Activated naive CD4-positive, alpha-beta T cell treated with anti-CD3 and anti-CD28 coated beads for 36 hours (primary cell): ENCODE data around the gene SKI. TPM values are rescaled to one million over a fixed set of nuclear protein-coding genes. Genes with fewer than 3 reads are reported as not detected.
A peak's percentile ranks its signal among the peaks of the same experiment; 100 is the strongest.
"Not testable (repeated sequence)": the region's sequence is repeated elsewhere in the genome, so short reads cannot be mapped to it uniquely, and the experiment has no call there.

Source experiments
- CTCF ChIA-PET: fragments of 350-600 bp; sonication (Branson Sonifier 250); formaldehyde crosslinking; loops from one replicate; lab custom pipeline; 2021; ENCODE audit warnings: antibody characterized with exemption; lab: Charles Lee
- DNase-seq: peaks from one replicate; pipeline ENCODE4 v3.0.0-alpha.2; 2020
- H3K27ac Mint-ChIP-seq: one replicate; pipeline ENCODE4 v1.8.0; 2021; ENCODE audit warnings: mild to moderate bottlenecking, mixed read lengths
- H3K27me3 Mint-ChIP-seq: one replicate; pipeline ENCODE4 v1.8.0; 2021; ENCODE audit warnings: low read depth, mixed read lengths
- H3K36me3 Mint-ChIP-seq: one replicate; pipeline ENCODE4 v1.8.0; 2021; ENCODE audit warnings: low read depth, mixed read lengths
- H3K4me1 Mint-ChIP-seq: one replicate; pipeline ENCODE4 v1.8.0; 2021; ENCODE audit warnings: low read depth, mixed read lengths
- H3K4me3 Mint-ChIP-seq: one replicate; pipeline ENCODE4 v1.8.0; 2021; ENCODE audit warnings: mild to moderate bottlenecking, moderate library complexity, mixed read lengths
- H3K9me3 Mint-ChIP-seq: one replicate; pipeline ENCODE4 v1.8.0; 2021; ENCODE audit warnings: mixed read lengths
- intact Hi-C: fragments of 100-400 bp; cut with micrococcal nuclease; formaldehyde crosslinking; loops from one replicate; pipeline ENCODE4 v1.15.1; 2023
- total RNA-seq, 2 experiments: library from RNA; stranded (reverse); gene quantifications; one replicate each; pipeline ENCODE4 v1.2.3, GENCODE V29; 2021

Gene SKI
- total RNA-seq, 2 experiments from 2014 or later: 25.5 to 26.3 TPM

- intact Hi-C loops: loop anchor here (2.0 kb wide), 1 partner anchor 14 kb away; no protein-coding TSS in a partner anchor
- H3K4me1 Mint-ChIP-seq: peaks cover 86% of the 10 kb centered on the region
- H3K4me3 Mint-ChIP-seq, CTCF ChIA-PET, H3K27me3 Mint-ChIP-seq, H3K27ac Mint-ChIP-seq, DNase-seq, H3K9me3 Mint-ChIP-seq, H3K36me3 Mint-ChIP-seq: not testable (repeated sequence)
Measured at GRCh38 chr1:2247045-2247394, 18.9 kb downstream of the SKI start.

- intact Hi-C loops: loop anchor here (2.0 kb wide), 1 partner anchor 15 kb away; no protein-coding TSS in a partner anchor
- Mint-ChIP-seq H3K4me1 (peaks cover 86% of the 10 kb centered on the region), H3K9me3 (no peaks in the 10 kb centered on the region), H3K27ac (no peak overlapping the region), H3K36me3 (peaks cover 14% of the 10 kb centered on the region), H3K27me3 (no peaks in the 10 kb centered on the region), H3K4me3 (no peak overlapping the region)
- CTCF ChIA-PET: no interaction called here
- no peak for DNase-seq
Measured at GRCh38 chr1:2247760-2248126, 19.6 kb downstream of the SKI start.

GRCh38 chr1:2248127-2248826, 20.2 kb downstream of the SKI start:
- Mint-ChIP-seq H3K4me3 (no peak overlapping the region), H3K27ac (peak overlapping the region; percentile 25), H3K9me3 (no peaks in the 10 kb centered on the region), H3K27me3 (no peaks in the 10 kb centered on the region), H3K36me3 (peaks cover 18% of the 10 kb centered on the region), H3K4me1 (peaks cover 83% of the 10 kb centered on the region)
- CTCF ChIA-PET: no interaction called here
- no peak for DNase-seq
- intact Hi-C loops: no loop called here

- Mint-ChIP-seq H3K4me1 (peaks cover 84% of the 10 kb centered on the region), H3K27ac (peak overlapping the region; percentile 25), H3K27me3 (no peaks in the 10 kb centered on the region), H3K9me3 (no peaks in the 10 kb centered on the region), H3K4me3 (no peak overlapping the region), H3K36me3 (peaks cover 18% of the 10 kb centered on the region)
- CTCF ChIA-PET: no interaction called here
- intact Hi-C loops: no loop called here
- DNase-seq: no peak
Measured at GRCh38 chr1:2248854-2249558, 20.9 kb downstream of the SKI start.

GRCh38 chr1:2249559-2249906, 21.4 kb downstream of the SKI start:
- Mint-ChIP-seq H3K4me1 (peaks cover 85% of the 10 kb centered on the region), H3K36me3 (peaks cover 22% of the 10 kb centered on the region), H3K9me3 (peaks cover 3% of the 10 kb centered on the region), H3K27ac (no peak overlapping the region), H3K27me3 (no peaks in the 10 kb centered on the region), H3K4me3 (no peak overlapping the region)
- intact Hi-C loops: no loop called here
- CTCF ChIA-PET: no interaction called here
- DNase-seq: no peak

- no peak for DNase-seq
- CTCF ChIA-PET: no interaction called here
- peaks cover 5% of the 10 kb centered on the region for H3K9me3 Mint-ChIP-seq
- H3K27ac Mint-ChIP-seq: peak overlapping the region; percentile 83
- peaks cover 25% of the 10 kb centered on the region for H3K36me3 Mint-ChIP-seq
- no peaks in the 10 kb centered on the region for H3K27me3 Mint-ChIP-seq
- H3K4me1 Mint-ChIP-seq: peaks cover 77% of the 10 kb centered on the region
- intact Hi-C loops: no loop called here
- H3K4me3 Mint-ChIP-seq: no peak overlapping the region
Measured at GRCh38 chr1:2250721-2251281, 22.7 kb downstream of the SKI start.

GRCh38 chr1:2251363-2251762, 23.2 kb downstream of the SKI start:
- Mint-ChIP-seq H3K4me3 (no peak overlapping the region), H3K27ac (peak overlapping the region; percentile 83), H3K36me3 (peaks cover 25% of the 10 kb centered on the region), H3K27me3 (no peaks in the 10 kb centered on the region), H3K4me1 (peaks cover 72% of the 10 kb centered on the region), H3K9me3 (peaks cover 5% of the 10 kb centered on the region)
- CTCF ChIA-PET: no interaction called here
- intact Hi-C loops: no loop called here
- DNase-seq: no peak

GRCh38 chr1:2251786-2252185, 23.7 kb downstream of the SKI start:
- peaks cover 5% of the 10 kb centered on the region for H3K9me3 Mint-ChIP-seq
- peak; percentile 42 for DNase-seq
- peaks cover 67% of the 10 kb centered on the region for H3K4me1 Mint-ChIP-seq
- H3K36me3 Mint-ChIP-seq: peaks cover 25% of the 10 kb centered on the region
- H3K27ac Mint-ChIP-seq: peak overlapping the region; percentile 83
- CTCF ChIA-PET: no interaction called here
- H3K4me3 Mint-ChIP-seq: no peak overlapping the region
- H3K27me3 Mint-ChIP-seq: no peaks in the 10 kb centered on the region
- intact Hi-C loops: no loop called here

- H3K36me3 Mint-ChIP-seq: peaks cover 25% of the 10 kb centered on the region
- intact Hi-C loops: no loop called here
- CTCF ChIA-PET: no interaction called here
- DNase-seq: no peak
- no peak overlapping the region for H3K4me3 Mint-ChIP-seq
- peaks cover 5% of the 10 kb centered on the region for H3K9me3 Mint-ChIP-seq
- peak overlapping the region; percentile 83 for H3K27ac Mint-ChIP-seq
- H3K4me1 Mint-ChIP-seq: peaks cover 62% of the 10 kb centered on the region
- no peaks in the 10 kb centered on the region for H3K27me3 Mint-ChIP-seq
Measured at GRCh38 chr1:2252423-2252822, 24.3 kb downstream of the SKI start.

GRCh38 chr1:2253036-2253796, 25.1 kb downstream of the SKI start:
- Mint-ChIP-seq H3K4me3 (no peak overlapping the region), H3K9me3 (peaks cover 5% of the 10 kb centered on the region), H3K4me1 (peaks cover 64% of the 10 kb centered on the region), H3K27me3 (no peaks in the 10 kb centered on the region), H3K27ac (peak overlapping the region; percentile 83), H3K36me3 (peaks cover 25% of the 10 kb centered on the region)
- CTCF ChIA-PET: no interaction called here
- intact Hi-C loops: no loop called here
- no peak for DNase-seq

GRCh38 chr1:2253797-2254480, 25.8 kb downstream of the SKI start:
- Mint-ChIP-seq H3K27ac (peak overlapping the region; percentile 83), H3K4me1 (peaks cover 65% of the 10 kb centered on the region), H3K9me3 (peaks cover 5% of the 10 kb centered on the region), H3K4me3 (no peak overlapping the region), H3K36me3 (peaks cover 25% of the 10 kb centered on the region), H3K27me3 (no peaks in the 10 kb centered on the region)
- DNase-seq: no peak
- CTCF ChIA-PET: no interaction called here
- intact Hi-C loops: no loop called here

GRCh38 chr1:2255047-2255419, 26.9 kb downstream of the SKI start:
- CTCF ChIA-PET: interaction anchor here (0.6 to 0.7 kb wide), 2 partner anchors 27 to 29 kb away, joined by 3 to 4 read pairs; no protein-coding TSS in a partner anchor
- Mint-ChIP-seq H3K4me1 (peaks cover 65% of the 10 kb centered on the region), H3K36me3 (peaks cover 28% of the 10 kb centered on the region), H3K4me3 (no peak overlapping the region), H3K27me3 (no peaks in the 10 kb centered on the region), H3K27ac (no peak overlapping the region), H3K9me3 (peaks cover 5% of the 10 kb centered on the region)
- DNase-seq: no peak
- intact Hi-C loops: loop anchor here (1.0 kb wide), 1 partner anchor 136 kb away; the partner anchor contains the start of genes MORN1 and RER1
